GM21423 (cell line): Measurements from ENCODE around the gene MLEC.
"Not testable (repeated sequence)": the region's sequence is repeated elsewhere in the genome, so short reads cannot be mapped to it uniquely, and the experiment has no call there.

Experiments used
- ATAC-seq: cut with Tn5 transposase; IDR thresholded peaks from one replicate; pipeline ENCODE4 v1.9.1; 2021; ENCODE audit warnings: mild to moderate bottlenecking, moderate library complexity; ENCODE audit not compliant: unreplicated experiment

Gene MLEC

DNA sequence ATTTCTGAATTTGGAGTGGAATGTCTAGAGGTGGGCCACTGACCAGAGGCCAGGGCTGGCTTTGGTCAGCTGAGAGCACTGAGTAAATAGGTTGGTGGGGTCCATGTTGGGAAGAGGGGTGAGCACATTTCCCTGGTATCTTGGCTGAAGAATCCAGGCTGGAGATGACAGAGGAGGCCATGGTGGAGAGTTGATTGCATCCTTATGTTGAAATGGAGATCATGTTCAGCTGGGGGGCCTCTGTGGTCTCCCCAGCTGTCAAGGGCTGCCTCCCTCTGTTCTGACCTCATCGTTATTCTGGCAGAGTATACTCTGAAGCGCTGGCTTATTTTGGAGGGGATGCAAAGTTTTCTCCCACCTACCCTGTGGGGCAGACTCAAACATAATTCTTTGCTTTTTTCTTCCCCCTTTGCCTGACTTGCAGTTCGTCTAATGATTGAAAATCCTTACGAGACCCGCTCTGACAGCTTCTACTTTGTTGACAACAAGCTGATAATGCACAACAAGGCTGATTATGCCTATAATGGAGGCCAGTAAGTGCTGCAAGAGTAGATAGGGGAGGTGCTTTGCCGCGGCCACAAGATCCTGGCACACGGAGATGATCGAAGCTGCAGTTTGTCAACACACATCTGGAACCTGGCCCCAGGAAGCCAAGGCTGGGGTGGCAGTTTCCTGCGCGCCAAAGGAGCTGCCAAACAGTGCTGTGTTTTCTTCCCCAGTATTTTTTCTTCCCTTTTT, 32.7 kb downstream of the MLEC start:
- no peak for ATAC-seq

DNA sequence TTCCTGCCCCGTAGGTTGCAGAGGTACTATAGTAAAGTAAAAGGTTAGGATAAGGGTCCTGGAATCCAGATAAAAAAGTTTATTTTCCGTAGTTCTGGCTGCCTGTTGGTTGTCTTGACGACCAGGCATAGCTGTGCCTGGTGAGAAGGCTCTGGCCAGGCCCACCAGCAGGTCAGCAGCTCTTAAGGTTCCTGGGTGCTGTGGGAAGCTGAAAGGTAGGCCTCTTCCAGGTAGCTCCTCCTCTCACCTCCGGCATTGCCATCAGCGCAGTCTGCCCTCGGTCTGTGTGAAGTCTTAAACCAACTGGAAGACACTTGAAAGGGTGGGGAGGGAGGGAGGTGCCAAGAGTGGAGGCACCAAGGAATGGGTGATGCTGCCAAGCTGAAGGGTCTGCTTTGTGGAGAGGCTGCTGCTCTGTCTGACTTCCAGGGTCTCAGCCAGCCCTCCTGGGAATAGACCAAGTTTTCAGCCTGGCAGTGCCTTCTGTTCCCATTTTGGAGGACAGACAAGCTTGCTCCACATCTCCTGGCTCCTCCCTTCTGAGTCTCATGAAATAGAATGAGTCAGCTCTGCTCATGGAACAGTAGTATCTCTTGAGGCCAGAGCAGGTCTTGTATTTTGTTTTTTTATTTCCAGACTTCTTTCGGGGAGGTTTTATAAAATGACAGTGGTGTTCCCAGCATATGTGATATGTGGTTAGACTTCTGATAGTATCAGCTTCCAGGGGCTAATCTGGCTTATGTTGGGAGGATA, 33.5 kb downstream of the MLEC start:
- ATAC-seq: no peak

DNA sequence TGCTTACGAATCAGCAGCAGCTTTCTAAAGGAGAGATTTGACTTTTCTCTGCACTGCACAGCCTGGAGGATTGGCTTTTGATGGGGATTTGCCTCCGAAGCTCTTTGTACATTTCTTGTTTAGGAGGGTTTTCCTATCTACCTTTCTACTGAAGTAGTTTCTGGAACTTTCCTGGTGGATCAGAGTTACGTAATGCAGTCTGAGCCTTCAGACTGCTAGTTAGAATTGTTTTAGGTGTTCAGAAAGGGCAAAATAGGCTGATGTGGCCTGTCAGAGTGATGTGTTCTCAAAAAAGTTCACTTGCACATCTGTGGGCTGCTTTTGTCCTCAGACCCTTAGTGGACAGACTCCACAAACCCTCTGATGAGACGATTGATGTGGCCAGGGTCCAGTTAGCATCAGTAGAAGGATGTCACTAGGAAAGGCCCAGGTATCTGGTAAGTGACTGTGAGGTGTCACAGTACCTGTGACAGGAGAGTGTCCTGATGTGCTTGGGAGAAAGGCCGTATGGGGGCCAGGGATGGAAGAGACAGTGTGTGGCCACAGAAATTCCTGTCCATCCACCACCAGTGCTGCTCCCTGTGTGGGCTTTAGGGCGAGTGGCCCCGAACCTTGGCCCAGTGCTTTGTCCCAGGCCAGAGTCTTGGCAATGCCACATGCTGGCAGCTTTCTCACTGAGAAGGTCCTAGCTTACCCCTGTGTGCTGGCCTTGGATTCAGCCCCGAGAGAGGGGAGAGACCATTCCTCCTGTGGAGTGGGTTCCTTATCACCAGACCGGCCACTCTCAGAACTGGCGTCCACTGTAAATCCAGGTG, 34.2 kb downstream of the MLEC start:
- ATAC-seq: no peak

DNA sequence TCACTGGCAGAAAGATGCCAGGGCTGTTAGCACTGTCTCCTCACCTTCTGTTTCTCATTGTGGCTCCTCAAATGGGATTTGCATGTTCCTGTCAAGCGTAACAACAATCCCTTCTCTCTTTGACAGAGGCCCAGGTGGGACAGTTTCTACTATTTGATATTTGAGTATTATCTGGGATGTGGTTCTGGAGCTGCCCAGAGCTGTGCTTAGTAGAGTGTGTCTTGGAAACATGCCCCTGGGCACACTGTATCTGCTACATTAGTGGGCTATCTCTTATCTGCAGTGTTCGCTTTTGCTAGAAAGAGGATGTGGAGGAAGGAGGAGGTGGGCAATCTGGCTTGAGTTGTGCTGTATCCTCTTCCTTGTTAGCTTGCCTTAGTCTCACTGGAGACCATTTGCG, 34.9 kb downstream of the MLEC start:
- no peak for ATAC-seq

DNA sequence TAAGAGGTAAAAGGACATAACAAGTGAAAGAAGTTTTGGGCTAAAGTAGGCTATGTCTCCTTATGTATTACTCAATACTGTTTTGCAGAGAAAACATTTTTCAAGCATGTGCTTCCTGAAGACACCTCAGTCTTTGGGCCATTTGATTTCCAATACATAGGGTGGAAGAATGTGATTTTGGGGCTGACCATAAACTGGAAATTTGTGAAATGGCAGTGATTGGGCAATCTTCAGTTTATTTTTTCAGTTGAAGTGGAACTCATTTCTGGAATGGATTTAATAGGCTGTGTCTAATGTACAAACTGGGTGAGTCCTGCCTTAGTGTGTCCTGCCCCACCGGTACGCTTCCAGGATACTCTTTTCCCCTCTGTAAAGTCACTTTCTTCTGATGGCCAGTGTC, 35.8 kb downstream of the MLEC start:
- ATAC-seq: no peak

DNA sequence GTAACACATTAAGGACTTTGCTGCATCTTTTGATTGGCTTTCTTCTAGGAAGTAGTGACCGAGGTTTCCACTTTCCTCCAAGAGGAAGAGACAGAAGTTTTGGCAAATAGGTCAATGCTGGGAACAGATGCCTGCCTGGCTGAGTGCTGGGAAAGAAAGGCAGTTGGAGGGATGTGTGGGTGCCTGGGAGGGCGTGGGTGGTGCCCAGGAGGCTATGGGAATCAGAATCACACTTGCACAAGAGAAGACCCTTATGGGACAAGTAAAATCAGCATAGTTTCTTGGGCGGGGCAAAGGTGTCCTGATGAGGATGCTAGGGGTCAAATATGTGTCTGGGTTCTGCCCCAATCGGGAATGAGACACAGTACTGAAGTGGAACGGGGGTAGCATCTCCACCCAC, 37.8 kb downstream of the MLEC start:
- no peak for ATAC-seq

DNA sequence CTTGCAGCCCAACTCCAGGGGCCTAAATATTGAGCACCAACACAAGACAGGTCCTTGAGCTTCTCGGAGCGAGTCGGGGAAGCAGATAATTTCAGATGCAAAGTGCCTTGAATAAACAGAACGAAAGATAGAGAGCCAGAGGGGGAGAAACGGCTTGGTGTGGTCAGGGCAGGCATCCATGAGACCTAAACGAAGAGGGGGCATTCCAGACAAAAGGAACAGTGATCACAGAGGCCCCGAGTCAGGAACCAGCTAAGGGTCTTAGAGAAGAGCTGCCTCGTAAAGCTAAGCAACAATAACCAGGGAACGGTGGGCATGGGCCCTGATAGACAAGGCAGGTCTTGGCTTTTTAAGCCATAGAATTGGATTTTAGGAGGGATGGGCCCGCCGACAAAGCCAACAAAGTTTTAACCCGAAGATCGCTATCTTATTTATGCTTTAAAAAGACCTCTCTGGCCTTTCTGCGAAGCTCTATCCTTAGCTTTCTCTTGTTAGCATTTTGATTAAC, 38.3 kb downstream of the MLEC start:
- ATAC-seq: no peak

DNA sequence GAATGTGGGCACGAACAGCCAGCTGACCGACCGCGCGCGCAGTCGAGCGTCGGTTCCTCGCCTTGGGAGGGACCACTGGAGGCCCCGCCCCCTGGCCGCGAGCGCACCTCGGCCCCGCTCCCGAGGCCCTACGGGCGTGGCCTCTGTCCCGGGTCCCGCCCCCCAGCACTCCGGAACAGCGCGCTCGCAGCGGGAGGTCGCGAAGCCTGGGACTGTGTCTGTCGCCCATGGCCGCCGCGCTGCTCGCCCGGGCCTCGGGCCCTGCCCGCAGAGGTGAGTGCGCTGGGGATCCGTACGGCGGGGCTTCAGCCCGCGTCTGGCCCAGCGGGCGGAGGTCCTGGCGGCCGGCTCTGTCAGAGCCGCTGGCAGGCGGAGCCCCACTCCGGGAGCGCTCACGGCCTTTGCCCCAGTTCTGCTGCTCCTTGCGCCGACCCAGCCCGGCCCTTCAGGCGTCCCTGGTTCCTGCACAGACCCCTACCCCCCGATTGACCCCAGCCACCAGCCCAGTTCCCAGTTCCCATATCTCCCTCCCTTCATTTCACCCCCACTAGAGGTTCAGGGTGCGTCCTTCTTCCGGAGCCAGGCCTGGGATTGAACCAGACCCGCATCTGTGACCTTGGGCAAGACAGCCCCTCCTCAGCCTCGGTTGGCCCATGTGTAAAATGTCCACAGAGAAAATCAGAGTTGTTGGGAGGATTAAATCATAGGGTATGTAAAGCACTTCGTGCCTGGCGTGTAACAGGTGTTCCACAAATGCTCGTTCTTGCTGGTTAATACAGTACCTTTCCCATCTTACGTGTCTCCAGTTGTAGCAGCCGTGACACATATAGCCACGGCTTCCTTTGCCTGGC, 38.9 kb downstream of the MLEC start, which contains the start of gene ACADS:
Gene ACADS (plus strand): TSS at position 168 of the 851 bp plus-strand sequence. CDS start 60 bp downstream, at position 228.
- ATAC-seq: peak; percentile 96

DNA sequence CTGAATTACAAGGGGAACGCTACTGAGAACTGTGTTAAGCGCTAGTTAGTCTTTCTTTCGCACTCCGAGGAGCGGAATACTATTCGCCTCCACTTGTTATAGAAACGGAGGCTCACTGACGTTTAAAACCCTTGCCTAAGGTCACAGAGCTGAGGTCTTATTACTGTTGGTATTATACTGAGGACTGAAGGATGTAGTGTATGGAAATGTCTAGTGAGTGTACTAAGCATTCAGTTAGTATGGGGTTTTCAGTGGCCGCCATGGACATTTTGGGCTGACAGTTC, 39.5 kb downstream of the MLEC start:
- no peak for ATAC-seq

DNA sequence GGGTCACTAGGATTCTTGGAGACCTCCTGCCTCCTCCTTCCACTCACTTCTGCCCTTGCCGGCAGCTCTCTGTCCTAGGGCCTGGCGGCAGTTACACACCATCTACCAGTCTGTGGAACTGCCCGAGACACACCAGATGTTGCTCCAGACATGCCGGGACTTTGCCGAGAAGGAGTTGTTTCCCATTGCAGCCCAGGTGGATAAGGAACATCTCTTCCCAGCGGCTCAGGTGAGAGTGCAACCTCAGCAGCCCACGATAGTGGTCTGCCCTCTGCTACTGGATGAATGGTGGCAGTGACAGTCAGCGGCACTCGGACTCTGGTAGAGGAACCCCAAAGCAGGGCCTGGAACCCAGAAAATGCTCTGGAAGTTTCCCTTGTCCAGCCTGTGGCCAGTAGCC, 40.0 kb downstream of the MLEC start:
- ATAC-seq: no peak

DNA sequence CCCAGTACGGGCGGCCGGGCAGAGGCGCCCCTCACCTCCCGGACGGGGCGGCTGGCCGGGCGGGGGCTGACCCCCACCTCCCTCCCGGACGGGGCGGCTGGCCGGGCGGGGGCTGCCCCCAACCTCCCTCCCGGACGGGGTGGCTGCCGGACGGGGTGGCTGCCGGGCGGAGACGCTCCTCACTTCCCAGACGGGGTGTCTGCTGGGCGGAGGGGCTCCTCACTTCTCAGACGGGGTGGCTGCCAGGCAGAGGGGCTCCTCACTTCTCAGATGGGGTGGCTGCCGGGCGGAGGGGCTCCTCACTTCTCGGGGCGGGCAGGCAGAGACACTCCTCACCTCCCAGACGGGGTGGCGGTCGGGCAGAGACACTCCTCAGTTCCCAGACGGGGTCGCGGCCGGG, 45.2 kb downstream of the MLEC start:
- not testable (repeated sequence) for ATAC-seq

DNA sequence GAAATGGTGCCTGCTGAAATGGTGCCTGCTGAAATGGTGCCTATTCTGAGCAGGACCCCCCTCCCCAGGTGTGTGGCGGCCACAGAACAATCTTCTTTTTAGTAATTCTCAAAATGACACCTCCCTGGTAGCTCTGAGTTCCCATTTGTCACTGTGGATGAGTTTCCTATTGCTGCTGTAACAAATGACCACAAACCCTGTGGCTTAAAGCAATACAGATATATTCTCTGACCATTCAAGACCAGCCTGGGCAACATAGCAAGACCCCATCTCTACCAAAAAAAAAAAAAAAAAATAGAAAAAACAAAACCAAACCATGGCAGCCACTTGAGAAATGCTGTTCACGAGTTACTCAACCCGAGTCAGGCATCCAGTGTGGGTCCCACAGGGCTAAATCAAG, 46.6 kb downstream of the MLEC start:
- ATAC-seq: no peak

DNA sequence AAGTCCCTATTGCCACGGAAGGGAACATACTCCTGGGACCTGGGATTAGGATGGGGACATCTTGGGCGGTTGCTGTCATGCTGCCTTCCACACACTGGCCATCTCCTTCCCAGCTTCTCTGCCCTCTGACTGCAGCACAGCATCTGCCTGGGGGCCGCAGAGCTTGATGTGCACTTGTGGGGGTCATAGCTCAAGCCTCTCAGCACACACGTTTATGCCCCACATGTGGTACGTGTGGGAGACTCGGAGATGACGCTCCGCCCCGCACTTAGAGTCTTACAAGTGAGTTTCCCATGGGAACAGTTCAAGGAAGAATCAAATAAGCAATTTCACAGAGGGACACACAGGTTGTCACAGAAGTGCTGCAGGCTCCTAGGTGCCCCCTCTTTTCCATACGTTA, 47.3 kb downstream of the MLEC start:
- no peak for ATAC-seq

DNA sequence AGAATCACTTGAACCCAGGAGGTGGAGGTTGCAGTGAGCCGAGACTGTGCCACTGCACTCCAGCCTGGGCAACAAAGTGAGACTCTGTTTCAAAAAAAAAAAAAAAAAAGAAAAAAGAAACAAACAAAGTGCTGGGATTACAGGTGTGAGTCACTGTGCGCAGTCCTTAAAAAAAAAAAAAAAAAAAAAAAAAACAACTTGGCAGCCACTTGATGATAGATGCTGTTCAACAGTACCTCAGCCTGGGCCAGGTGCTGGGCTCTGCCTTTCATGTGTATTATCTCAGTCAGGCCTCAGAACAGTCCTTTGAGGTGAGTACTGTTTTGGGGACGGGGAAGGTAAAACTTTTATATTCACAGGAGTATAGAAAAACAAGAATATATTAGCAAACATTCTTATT, 48.2 kb downstream of the MLEC start:
- ATAC-seq: no peak

DNA sequence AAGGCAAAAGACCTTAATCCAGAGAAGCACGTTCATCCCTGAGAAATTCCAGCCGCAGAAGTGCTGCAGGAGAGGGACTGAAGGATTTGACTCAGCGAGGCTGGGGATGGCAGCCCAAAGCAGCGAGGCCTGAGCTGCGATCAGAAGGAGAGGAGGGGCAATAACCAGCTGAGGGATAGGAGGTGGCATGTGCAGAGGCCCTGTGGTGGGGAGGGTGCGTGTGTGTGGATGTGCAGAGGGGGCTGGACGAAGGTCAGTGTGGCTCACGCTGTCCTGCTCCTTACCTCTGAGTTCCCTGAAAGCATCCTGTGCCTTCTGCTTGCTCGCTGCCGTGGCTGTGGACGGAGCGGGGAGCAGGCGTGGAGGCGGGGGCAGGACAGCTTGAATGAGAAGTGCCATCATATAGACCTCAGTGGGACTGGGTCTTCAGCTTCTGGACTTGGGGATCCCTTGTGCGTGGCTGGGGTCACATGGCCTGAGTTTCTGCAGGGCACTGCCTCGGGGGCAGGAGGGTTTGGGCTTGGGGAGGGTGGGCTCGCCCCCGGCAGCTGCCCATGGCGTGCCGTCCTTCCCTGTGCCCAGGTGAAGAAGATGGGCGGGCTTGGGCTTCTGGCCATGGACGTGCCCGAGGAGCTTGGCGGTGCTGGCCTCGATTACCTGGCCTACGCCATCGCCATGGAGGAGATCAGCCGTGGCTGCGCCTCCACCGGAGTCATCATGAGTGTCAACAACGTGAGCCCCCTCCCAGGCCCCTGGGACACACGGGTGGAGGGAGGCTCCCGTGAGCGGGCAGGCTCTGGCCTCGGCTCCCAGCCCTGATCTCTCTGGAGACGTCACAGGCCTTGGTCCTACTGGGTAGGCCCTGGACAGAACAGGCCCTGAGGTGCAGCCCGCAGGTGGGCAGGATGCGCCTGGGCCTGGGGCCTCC, 49.7 kb downstream of the MLEC start:
- ATAC-seq: no peak

DNA sequence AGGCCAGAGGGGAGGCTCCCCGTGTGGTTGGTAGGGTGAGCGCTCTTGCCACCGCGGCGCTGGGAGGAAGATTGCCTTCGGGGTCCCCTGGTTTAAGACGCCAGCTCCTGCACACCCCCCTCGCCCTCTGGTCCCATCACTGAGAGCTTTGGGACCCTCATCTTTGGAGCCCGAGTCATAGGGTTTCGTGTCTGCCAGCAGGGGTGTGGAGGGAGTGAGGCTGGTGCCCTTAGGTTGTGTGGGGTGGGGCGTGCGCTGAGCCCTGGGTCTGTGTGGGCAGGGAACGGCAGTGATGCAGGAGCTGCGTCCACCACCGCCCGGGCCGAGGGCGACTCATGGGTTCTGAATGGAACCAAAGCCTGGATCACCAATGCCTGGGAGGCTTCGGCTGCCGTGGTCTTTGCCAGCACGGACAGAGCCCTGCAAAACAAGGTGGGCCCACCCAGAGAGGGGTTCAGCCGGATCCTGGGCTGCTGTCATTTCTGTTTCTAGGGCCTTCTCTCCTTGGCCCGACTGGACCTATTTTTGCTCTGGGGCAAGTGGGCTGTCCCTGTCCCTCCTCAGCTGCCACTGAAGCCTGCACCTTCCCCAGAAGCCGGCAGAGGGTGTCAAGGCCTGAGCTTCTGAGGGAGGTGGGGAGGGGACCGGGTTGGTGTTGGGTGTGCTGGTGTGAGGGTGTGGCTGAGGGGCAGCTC, 50.8 kb downstream of the MLEC start:
- no peak for ATAC-seq

DNA sequence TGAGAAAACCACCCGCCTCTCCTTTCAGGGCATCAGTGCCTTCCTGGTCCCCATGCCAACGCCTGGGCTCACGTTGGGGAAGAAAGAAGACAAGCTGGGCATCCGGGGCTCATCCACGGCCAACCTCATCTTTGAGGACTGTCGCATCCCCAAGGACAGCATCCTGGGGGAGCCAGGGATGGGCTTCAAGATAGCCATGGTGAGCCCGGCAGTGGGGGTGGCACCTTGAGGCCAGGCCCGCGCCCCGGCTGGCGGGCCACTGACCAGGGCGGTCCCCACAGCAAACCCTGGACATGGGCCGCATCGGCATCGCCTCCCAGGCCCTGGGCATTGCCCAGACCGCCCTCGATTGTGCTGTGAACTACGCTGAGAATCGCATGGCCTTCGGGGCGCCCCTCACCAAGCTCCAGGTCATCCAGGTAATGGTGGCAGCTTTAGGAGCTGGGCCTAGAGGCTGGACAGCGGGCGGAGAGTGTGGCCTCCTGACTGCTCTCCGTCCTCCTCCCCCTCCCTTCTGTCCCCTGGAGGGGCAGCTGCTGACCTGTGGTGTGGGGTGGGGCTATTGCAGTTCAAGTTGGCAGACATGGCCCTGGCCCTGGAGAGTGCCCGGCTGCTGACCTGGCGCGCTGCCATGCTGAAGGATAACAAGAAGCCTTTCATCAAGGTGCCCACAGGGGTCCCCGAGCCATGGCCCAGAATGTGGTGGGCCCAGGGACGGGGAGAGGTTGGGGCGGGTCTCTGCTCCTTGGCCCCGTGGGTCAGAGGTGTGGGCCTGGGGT, 51.5 kb downstream of the MLEC start:
- no peak for ATAC-seq

DNA sequence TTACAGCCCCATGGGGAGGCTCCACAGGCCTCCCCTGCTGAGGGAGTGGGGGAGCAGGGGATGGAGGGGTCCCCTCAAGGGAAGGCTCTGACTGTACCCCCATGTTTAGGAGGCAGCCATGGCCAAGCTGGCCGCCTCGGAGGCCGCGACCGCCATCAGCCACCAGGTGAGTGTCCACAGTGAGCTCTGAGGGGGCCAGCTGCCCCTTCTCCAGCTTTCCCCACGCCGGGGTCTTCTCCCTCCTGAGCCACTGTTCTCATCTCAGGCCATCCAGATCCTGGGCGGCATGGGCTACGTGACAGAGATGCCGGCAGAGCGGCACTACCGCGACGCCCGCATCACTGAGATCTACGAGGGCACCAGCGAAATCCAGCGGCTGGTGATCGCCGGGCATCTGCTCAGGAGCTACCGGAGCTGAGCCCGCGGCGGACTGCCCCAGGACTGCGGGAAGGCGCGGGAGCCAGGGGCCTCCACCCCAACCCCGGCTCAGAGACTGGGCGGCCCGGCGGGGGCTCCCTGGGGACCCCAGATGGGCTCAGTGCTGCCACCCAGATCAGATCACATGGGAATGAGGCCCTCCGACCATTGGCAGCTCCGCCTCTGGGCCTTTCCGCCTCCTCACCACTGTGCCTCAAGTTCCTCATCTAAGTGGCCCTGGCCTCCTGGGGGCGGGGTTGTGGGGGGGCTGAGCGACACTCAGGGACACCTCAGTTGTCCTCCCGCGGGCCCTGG, 52.2 kb downstream of the MLEC start:
- ATAC-seq: no peak
